Hypothalamus (tissue), 51 donors: ENCODE measurements around the gene RBM44.
"Not testable (repeated sequence)": the region's sequence is repeated elsewhere in the genome, so short reads cannot be mapped to it uniquely, and the experiment has no call there.

Source experiments
- DNase-seq, 51 donors: peaks; one replicate each; lab custom pipeline; 2025; lab: John Stamatoyannopoulos, UW

The RBM44 gene

GRCh38 chr2:237779521-237779920 is 19.1 kb upstream of the RBM44 start:
- DNase-seq = no peak

- no peak for DNase-seq
These were observed 16.4 kb upstream of the RBM44 start for GRCh38 chr2:237782181-237782580.

GRCh38 chr2:237783678-237784077 is 14.9 kb upstream of the RBM44 start:
- not testable (repeated sequence) for DNase-seq

- no peak for DNase-seq
These were observed 11.6 kb upstream of the RBM44 start for GRCh38 chr2:237786936-237787335.

GRCh38 chr2:237790353-237790752 is 8.2 kb upstream of the RBM44 start:
- DNase-seq = no peak

GRCh38 chr2:237791977-237792727 is 6.4 kb upstream of the RBM44 start:
- DNase-seq = no peak

GRCh38 chr2:237797253-237797652 is 1.3 kb upstream of the RBM44 start:
- DNase-seq = no peak

- no peak for DNase-seq
These were observed 465 bp downstream of the RBM44 start for GRCh38 chr2:237799060-237799428.

GRCh38 chr2:237801466-237801865 is 2.9 kb downstream of the RBM44 start:
- no peak for DNase-seq

GRCh38 chr2:237806334-237806733 is 7.8 kb downstream of the RBM44 start:
- no peak for DNase-seq

GRCh38 chr2:237815637-237816036 is 17.1 kb downstream of the RBM44 start:
- DNase-seq = no peak

GRCh38 chr2:237816531-237816930 is 18.0 kb downstream of the RBM44 start:
- no peak for DNase-seq

GRCh38 chr2:237818066-237818473 is 19.5 kb downstream of the RBM44 start:
- no peak for DNase-seq

GRCh38 chr2:237819231-237819630 is 20.7 kb downstream of the RBM44 start:
- DNase-seq = no peak

- no peak for DNase-seq
These were observed 21.8 kb downstream of the RBM44 start for GRCh38 chr2:237820421-237820820.

GRCh38 chr2:237823544-237823943 is 25.0 kb downstream of the RBM44 start:
- DNase-seq = no peak

GRCh38 chr2:237824085-237824484 is 25.5 kb downstream of the RBM44 start:
- DNase-seq = no peak

GRCh38 chr2:237827421-237827987 is 28.9 kb downstream of the RBM44 start:
- DNase-seq = no peak

GRCh38 chr2:237830522-237830921 is 31.9 kb downstream of the RBM44 start:
- no peak for DNase-seq

GRCh38 chr2:237833546-237833945 is 35.0 kb downstream of the RBM44 start:
- DNase-seq = no peak

- DNase-seq = no peak
These were observed 36.8 kb downstream of the RBM44 start for GRCh38 chr2:237835372-237835771.

GRCh38 chr2:237841051-237841450 is 42.5 kb downstream of the RBM44 start:
- DNase-seq = no peak

GRCh38 chr2:237848940-237849339 is 50.4 kb downstream of the RBM44 start:
- DNase-seq = not testable (repeated sequence)
